Epithelial cell of esophagus (primary cell): ENCODE data around the gene TMEM88.

ENCODE experiments used
- DNase-seq: peaks from one replicate; pipeline ENCODE4 v3.0.0; 2010; ENCODE audit warnings: low read depth
- H3K4me3 ChIP-seq: 2 replicates; pipeline ENCODE4 v1.5.1; 2011; ENCODE audit warnings: mild to moderate bottlenecking, low read length, control low read depth
- CTCF ChIP-seq: IDR thresholded peaks from 2 replicates; pipeline ENCODE4 v1.5.1; 2011; ENCODE audit warnings: low read depth, mild to moderate bottlenecking, low read length, control low read depth, inconsistent platforms; ENCODE audit not compliant: insufficient read depth; ENCODE audit errors: missing control alignments

TMEM88 gene

GRCh38 chr17:7816926-7817642, 37.8 kb upstream of the TMEM88 start:
- no peak for DNase-seq
- no peak for TF ChIP-seq CTCF
- H3K4me3 ChIP-seq: no peak overlapping the region

GRCh38 chr17:7817643-7817964, 37.3 kb upstream of the TMEM88 start:
- H3K4me3 ChIP-seq: no peak overlapping the region
- no peak for TF ChIP-seq CTCF
- DNase-seq: no peak

GRCh38 chr17:7818026-7818425, 36.8 kb upstream of the TMEM88 start:
- no peak for TF ChIP-seq CTCF
- DNase-seq: no peak
- no peak overlapping the region for H3K4me3 ChIP-seq

- no peak overlapping the region for H3K4me3 ChIP-seq
- no peak for DNase-seq
- TF ChIP-seq CTCF: no peak
Observed at GRCh38 chr17:7818746-7819645, 35.9 kb upstream of the TMEM88 start.

- TF ChIP-seq CTCF: no peak
- no peak overlapping the region for H3K4me3 ChIP-seq
- no peak for DNase-seq
Observed at GRCh38 chr17:7820231-7820630, 34.6 kb upstream of the TMEM88 start.

- no peak for TF ChIP-seq CTCF
- no peak for DNase-seq
- H3K4me3 ChIP-seq: no peak overlapping the region
Observed at GRCh38 chr17:7822126-7822525, 32.7 kb upstream of the TMEM88 start.
